T-cell (primary cell): ENCODE data around the gene SCNN1B. TPM values are rescaled to one million over a fixed set of nuclear protein-coding genes. Genes with fewer than 3 reads are reported as not detected.
"Not testable (repeated sequence)": the region's sequence is repeated elsewhere in the genome, so short reads cannot be mapped to it uniquely, and the experiment has no call there.

ENCODE experiments used
- ATAC-seq, 4 experiments: fragments of 200-7000 bp in 3 of 4; fragments of 150-1000 bp in 1 of 4; cut with Tn5 transposase; replicated peaks in 1 of 4; 1 replicate in 3 of 4; 2 replicates in 1 of 4; pipeline ENCODE4 v1.10.0; 2021; ENCODE audit warnings: moderate library complexity in 3 of 4, mild to moderate bottlenecking in 2 of 4, moderate number of reproducible peaks in 1 of 4
- CTCF ChIA-PET, 2 donors: fragments of 300-600 bp; sonication (Branson Sonifier 250); formaldehyde crosslinking; loops; one replicate each; lab custom pipeline; 2022; ENCODE audit warnings: antibody characterized with exemption in 2 of 2; lab: Charles Lee
- POLR2A ChIA-PET, 2 donors: fragments of 300-600 bp; sonication (Branson Sonifier 250); formaldehyde crosslinking; loops; one replicate each; lab custom pipeline; 2022; ENCODE audit warnings: antibody characterized with exemption in 2 of 2; lab: Charles Lee
- DNase-seq, 35 experiments: peaks; one replicate each; pipeline versions ENCODE4 v3.0.0 to v3.0.0-alpha.2; 2013 to 2023
- H3K27ac ChIP-seq: one replicate; pipeline ENCODE4 v1.5.1; 2013; ENCODE audit warnings: low read length
- H3K27me3 ChIP-seq, 2 experiments: replicated peaks in 1 of 2; 1 replicate in 1 of 2; 2 replicates in 1 of 2; pipeline versions ENCODE4 v1.6.1 to v1.7.0; 2013; ENCODE audit warnings: low read length in 1 of 2, mixed read lengths in 1 of 2; ENCODE audit not compliant: control insufficient read depth in 2 of 2, insufficient read depth in 2 of 2; ENCODE audit errors: extremely low read depth in 1 of 2
- H3K36me3 ChIP-seq, 2 donors: 1 replicate in 1 of 2; 2 replicates in 1 of 2; pipeline versions ENCODE4 v1.6.1 to v1.7.0; 2013; ENCODE audit warnings: low read length in 1 of 2; ENCODE audit not compliant: control insufficient read depth in 2 of 2, insufficient read depth in 1 of 2; ENCODE audit errors: extremely low read depth in 1 of 2
- H3K4me1 ChIP-seq, 2 experiments: 1 replicate in 1 of 2; 2 replicates in 1 of 2; pipeline versions ENCODE4 v1.6.1 to v1.7.0; 2013; ENCODE audit warnings: low read length in 2 of 2, mixed read lengths in 1 of 2; ENCODE audit not compliant: insufficient read depth in 2 of 2, control insufficient read depth in 1 of 2; ENCODE audit errors: extremely low read depth in 1 of 2
- H3K4me3 ChIP-seq, 2 donors: 1 replicate in 1 of 2; 2 replicates in 1 of 2; pipeline versions ENCODE4 v1.5.1 to v1.7.0; 2013; ENCODE audit warnings: mild to moderate bottlenecking in 2 of 2, low read length in 1 of 2, moderate library complexity in 1 of 2; ENCODE audit not compliant: control insufficient read depth in 1 of 2; ENCODE audit errors: extremely low read depth in 1 of 2
- H3K9me3 ChIP-seq: 2 replicates; pipeline ENCODE4 v1.7.0; 2013
- H3K27ac Mint-ChIP-seq, 2 donors: one replicate each; pipeline ENCODE4 v1.8.0; 2020 to 2021; ENCODE audit warnings: mild to moderate bottlenecking in 2 of 2, mixed read lengths in 2 of 2
- H3K27me3 Mint-ChIP-seq, 2 donors: one replicate each; pipeline ENCODE4 v1.8.0; 2021 to 2022; ENCODE audit warnings: mixed read lengths in 2 of 2
- H3K36me3 Mint-ChIP-seq: one replicate; pipeline ENCODE4 v1.8.0; 2021; ENCODE audit warnings: mixed read lengths
- H3K4me1 Mint-ChIP-seq, 3 donors: one replicate each; pipeline ENCODE4 v1.8.0; 2020 to 2022; ENCODE audit warnings: mixed read lengths in 3 of 3, mild to moderate bottlenecking in 1 of 3
- H3K4me3 Mint-ChIP-seq, 3 donors: one replicate each; pipeline ENCODE4 v1.8.0; 2020 to 2022; ENCODE audit warnings: mild to moderate bottlenecking in 3 of 3, mixed read lengths in 3 of 3, moderate library complexity in 3 of 3
- H3K9me3 Mint-ChIP-seq, 3 donors: one replicate each; pipeline ENCODE4 v1.8.0; 2020 to 2022; ENCODE audit warnings: mixed read lengths in 3 of 3
- WGBS: methylation state at CpG from one replicate; pipeline ENCODE4 v1.1.5; 2013; ENCODE audit warnings: missing lambda C conversion rate; ENCODE audit not compliant: insufficient coverage; 5-methylcytosine and 5-hydroxymethylcytosine counted together
- total RNA-seq, 35 experiments: library from RNA in 6 of 35; stranded (reverse) in 6 of 35; fragments of 120-200 nt in 1 of 35; gene quantifications; one replicate each; pipeline versions ENCODE4 v1.2.1 to v1.2.4 and lab custom pipeline; 2013 to 2026

The SCNN1B gene
- total RNA-seq, 5 donors from 2014 or later (not counting 1 experiment from before 2014, with no cell fraction given), result not detected

- CTCF ChIA-PET, result interaction anchor here in 1 of 2 donors (0.8 kb wide), 1 partner anchor 49 kb away, joined by 3 read pairs; no protein-coding TSS in a partner anchor
- H3K36me3 Mint-ChIP-seq, result no peaks in the 10 kb centered on the region
- peak overlapping the region in 1 of 2 donors; percentile 70 for H3K27ac Mint-ChIP-seq
- DNase-seq, result no peak
- H3K27ac ChIP-seq, result no peak overlapping the region
- POLR2A ChIA-PET, result no interaction called here
- no peak overlapping the region for H3K4me3 ChIP-seq
- H3K4me1 Mint-ChIP-seq, result peaks cover 8 to 12% (median 10%) of the 10 kb centered on the region in 3 donors
- H3K4me1 ChIP-seq, result no peaks in the 10 kb centered on the region
- peaks cover 0 to 2% of the 10 kb centered on the region in 2 experiments for H3K27me3 ChIP-seq
- no peaks in the 10 kb centered on the region for H3K9me3 ChIP-seq
- ATAC-seq, result peak in 2 of 4 experiments; percentile 16 to 17
- H3K9me3 Mint-ChIP-seq, result no peaks in the 10 kb centered on the region
- peaks cover 5 to 6% of the 10 kb centered on the region in 2 donors for H3K27me3 Mint-ChIP-seq
- WGBS, result 7% methylated on average over 2 of the region's 5 CpGs
- no peak overlapping the region for H3K4me3 Mint-ChIP-seq
- no peaks in the 10 kb centered on the region for H3K36me3 ChIP-seq
These were observed 63.6 kb downstream of the SCNN1B start for GRCh38 chr16:23365602-23366240.

GRCh38 chr16:23366341-23366740 is 64.2 kb downstream of the SCNN1B start:
- H3K27me3 ChIP-seq, H3K36me3 Mint-ChIP-seq, H3K27ac ChIP-seq, H3K4me3 ChIP-seq, H3K4me3 Mint-ChIP-seq, DNase-seq, H3K36me3 ChIP-seq, H3K27me3 Mint-ChIP-seq, POLR2A ChIA-PET, H3K9me3 Mint-ChIP-seq, ATAC-seq, H3K4me1 ChIP-seq, H3K27ac Mint-ChIP-seq, H3K9me3 ChIP-seq: not testable (repeated sequence)
- WGBS, result 84% methylated on average over 7 of the region's 7 CpGs
- peaks cover 8 to 12% (median 10%) of the 10 kb centered on the region in 3 donors for H3K4me1 Mint-ChIP-seq
- CTCF ChIA-PET, result interaction anchor here in 1 of 2 donors (0.8 kb wide), 1 partner anchor 48 kb away, joined by 3 read pairs; no protein-coding TSS in a partner anchor

DNA sequence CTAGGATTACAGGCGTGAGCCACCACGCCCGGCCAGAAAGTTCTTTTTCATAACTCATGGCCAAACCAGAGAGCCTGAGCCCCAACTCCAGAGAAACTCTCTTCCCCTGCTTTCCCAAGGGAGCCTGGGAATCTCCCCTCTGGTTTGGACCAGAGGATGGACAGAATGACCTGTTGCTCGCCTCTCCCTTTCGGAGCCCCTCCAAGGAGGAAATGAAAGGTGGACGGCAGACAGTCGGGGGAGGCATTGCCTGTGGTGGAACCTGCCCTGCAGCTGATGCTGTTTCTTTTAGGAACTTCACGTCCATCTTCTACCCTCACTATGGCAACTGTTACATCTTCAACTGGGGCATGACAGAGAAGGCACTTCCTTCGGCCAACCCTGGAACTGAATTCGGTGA is 65.5 kb downstream of the SCNN1B start:
- H3K9me3 Mint-ChIP-seq, result no peaks in the 10 kb centered on the region
- Histone ChIP-seq H3K4me1 (no peaks in the 10 kb centered on the region), H3K27ac (no peak overlapping the region), H3K4me3 (no peak overlapping the region), H3K9me3 (no peaks in the 10 kb centered on the region), H3K36me3 (no peaks in the 10 kb centered on the region), H3K27me3 (peaks cover 0 to 10% of the 10 kb centered on the region in 2 experiments)
- DNase-seq (no peak), ATAC-seq (no peak)
- ChIA-PET POLR2A (no interaction called here), CTCF (no interaction called here)
- peaks cover 4 to 6% of the 10 kb centered on the region in 2 donors for H3K27me3 Mint-ChIP-seq
- H3K27ac Mint-ChIP-seq, result no peak overlapping the region
- peaks cover 8 to 12% (median 10%) of the 10 kb centered on the region in 3 donors for H3K4me1 Mint-ChIP-seq
- H3K4me3 Mint-ChIP-seq, result no peak overlapping the region
- 95% methylated on average over 3 of the region's 10 CpGs for WGBS
- H3K36me3 Mint-ChIP-seq, result no peaks in the 10 kb centered on the region

DNA sequence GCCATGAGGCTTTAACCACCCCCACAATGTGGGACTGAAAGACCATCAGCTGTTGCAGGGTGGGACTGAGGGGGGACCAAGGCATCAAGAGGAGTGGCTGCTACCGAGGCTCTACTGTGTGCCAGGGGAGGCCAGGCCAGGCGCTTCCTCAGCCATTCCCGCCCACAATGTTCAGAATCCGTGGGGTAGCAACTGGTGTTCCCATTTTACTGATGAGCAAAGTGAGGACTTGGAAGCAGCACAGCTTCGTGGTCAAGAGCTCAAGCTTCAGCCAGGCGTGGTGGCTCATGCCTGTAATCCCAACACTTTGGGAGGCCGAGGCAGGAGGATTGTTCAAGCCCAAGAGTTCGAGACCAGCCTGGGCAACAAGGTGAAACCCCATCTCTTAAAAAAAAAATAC is 65.9 kb downstream of the SCNN1B start:
- Mint-ChIP-seq H3K27me3 (peaks cover 4 to 6% of the 10 kb centered on the region in 2 donors), H3K4me3 (no peak overlapping the region), H3K4me1 (peaks cover 8 to 12% (median 10%) of the 10 kb centered on the region in 3 donors), H3K9me3 (no peaks in the 10 kb centered on the region), H3K27ac (no peak overlapping the region), H3K36me3 (no peaks in the 10 kb centered on the region)
- DNase-seq (no peak), ATAC-seq (no peak)
- H3K27ac ChIP-seq, result no peak overlapping the region
- no peak overlapping the region for H3K4me3 ChIP-seq
- no peaks in the 10 kb centered on the region for H3K9me3 ChIP-seq
- no peaks in the 10 kb centered on the region for H3K4me1 ChIP-seq
- WGBS, result 77% methylated on average over 7 of the region's 8 CpGs
- H3K27me3 ChIP-seq, result peaks cover 0 to 11% of the 10 kb centered on the region in 2 experiments
- POLR2A ChIA-PET, result no interaction called here
- no peaks in the 10 kb centered on the region for H3K36me3 ChIP-seq
- CTCF ChIA-PET, result no interaction called here

- H3K9me3 ChIP-seq, result no peaks in the 10 kb centered on the region
- H3K27me3 ChIP-seq, result peaks cover 0 to 16% of the 10 kb centered on the region in 2 experiments
- ChIA-PET POLR2A (no interaction called here), CTCF (no interaction called here)
- WGBS, result 78% methylated on average over 4 of the region's 5 CpGs
- Mint-ChIP-seq H3K4me1 (peaks cover 8 to 12% (median 10%) of the 10 kb centered on the region in 3 donors), H3K27me3 (peaks cover 7 to 9% of the 10 kb centered on the region in 2 donors), H3K4me3 (no peak overlapping the region), H3K36me3 (no peaks in the 10 kb centered on the region), H3K9me3 (no peaks in the 10 kb centered on the region), H3K27ac (no peak overlapping the region)
- H3K27ac ChIP-seq, result no peak overlapping the region
- ATAC-seq (no peak), DNase-seq (no peak)
- no peaks in the 10 kb centered on the region for H3K36me3 ChIP-seq
- H3K4me3 ChIP-seq, result no peak overlapping the region
- H3K4me1 ChIP-seq, result no peaks in the 10 kb centered on the region
These were observed 66.4 kb downstream of the SCNN1B start for GRCh38 chr16:23368469-23368868.

DNA sequence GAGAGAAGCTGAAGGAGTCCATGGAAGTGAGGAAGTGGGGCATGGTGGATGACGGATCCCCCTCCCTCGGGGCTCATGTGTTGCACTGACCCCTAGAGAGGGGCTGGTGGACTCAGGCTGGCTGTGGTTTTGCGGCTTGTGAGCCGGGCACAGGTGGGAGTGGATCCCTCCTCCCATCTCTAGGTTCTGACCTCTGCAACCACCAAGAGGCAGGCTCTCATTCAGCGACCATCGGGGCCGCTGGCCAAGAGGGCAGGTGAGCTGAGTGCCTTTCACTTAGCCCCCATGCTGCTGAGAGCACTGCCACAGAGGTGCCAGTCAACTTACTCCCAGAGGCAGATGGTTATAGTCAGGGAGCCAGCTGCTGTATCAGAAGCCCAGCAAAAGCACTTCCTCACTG is 67.3 kb downstream of the SCNN1B start:
- CTCF ChIA-PET, result no interaction called here

More for the DNA sequence above, 67.3 kb downstream of the SCNN1B start:
- Mint-ChIP-seq H3K4me3 (no peak overlapping the region), H3K9me3 (no peaks in the 10 kb centered on the region), H3K4me1 (peaks cover 8 to 12% (median 10%) of the 10 kb centered on the region in 3 donors), H3K36me3 (no peaks in the 10 kb centered on the region), H3K27ac (no peak overlapping the region), H3K27me3 (peaks cover 9 to 12% of the 10 kb centered on the region in 2 donors)
- Histone ChIP-seq H3K4me3 (no peak overlapping the region), H3K4me1 (no peaks in the 10 kb centered on the region), H3K27me3 (peaks cover 0 to 21% of the 10 kb centered on the region in 2 experiments), H3K36me3 (no peaks in the 10 kb centered on the region), H3K27ac (no peak overlapping the region), H3K9me3 (no peaks in the 10 kb centered on the region)
- ATAC-seq (no peak), DNase-seq (no peak)
- 72% methylated on average over 5 of the region's 7 CpGs for WGBS
- POLR2A ChIA-PET, result no interaction called here
